CD14-positive monocyte (primary cell): Measurements from ENCODE around the gene COG2. TPM values are rescaled to one million over a fixed set of nuclear protein-coding genes. Genes with fewer than 3 reads are reported as not detected.

Source experiments
- DNase-seq, 3 donors: peaks; one replicate each; pipeline ENCODE4 v3.0.0-alpha.2; 2011 to 2022
- H2AFZ ChIP-seq: 2 replicates; pipeline ENCODE4 v1.6.0; 2012; ENCODE audit warnings: mild to moderate bottlenecking, low read depth, low read length, inconsistent platforms; ENCODE audit not compliant: insufficient read depth, poor library complexity, severe bottlenecking
- H3K27ac ChIP-seq, 2 donors: 1 replicate in 1 of 2; 2 replicates in 1 of 2; pipeline ENCODE4 v1.5.1; 2012 to 2013; ENCODE audit warnings: low read length in 2 of 2, control low read depth in 1 of 2, inconsistent platforms in 1 of 2, low read depth in 1 of 2, mild to moderate bottlenecking in 1 of 2
- H3K27me3 ChIP-seq, 2 donors: one replicate each; pipeline versions ENCODE4 v1.6.0 to v1.6.1; 2011 to 2013; ENCODE audit warnings: low read length in 2 of 2; ENCODE audit not compliant: control insufficient read depth in 2 of 2, insufficient read depth in 2 of 2
- H3K36me3 ChIP-seq, 2 donors: replicated peaks in 1 of 2; 1 replicate in 1 of 2; 2 replicates in 1 of 2; pipeline versions ENCODE4 v1.5.1 to v1.6.1; 2012 to 2013; ENCODE audit warnings: low read length in 2 of 2, control low read depth in 1 of 2, inconsistent platforms in 1 of 2, mild to moderate bottlenecking in 1 of 2; ENCODE audit not compliant: insufficient read depth in 2 of 2, control insufficient read depth in 1 of 2
- H3K4me1 ChIP-seq, 2 donors: 1 replicate in 1 of 2; 2 replicates in 1 of 2; pipeline versions ENCODE4 v1.5.1 to v1.6.1; 2012 to 2013; ENCODE audit warnings: low read length in 2 of 2, control low read depth in 1 of 2, inconsistent platforms in 1 of 2, mild to moderate bottlenecking in 1 of 2, moderate library complexity in 1 of 2; ENCODE audit not compliant: insufficient read depth in 2 of 2, control insufficient read depth in 1 of 2
- H3K4me2 ChIP-seq: replicated peaks from 2 replicates; pipeline ENCODE3; 2012; ENCODE audit warnings: low read length, moderate library complexity, mild to moderate bottlenecking; ENCODE audit not compliant: poor library complexity, severe bottlenecking; ENCODE audit errors: extremely low read depth
- H3K4me3 ChIP-seq, 3 experiments: fragments of 200-600 bp in 1 of 3; sonication (generic) in 1 of 3; replicated peaks in 1 of 3; 1 replicate in 2 of 3; 2 replicates in 1 of 3; pipeline ENCODE4 v1.5.1; 2011 to 2013; ENCODE audit warnings: low read length in 3 of 3, mild to moderate bottlenecking in 3 of 3, control low read depth in 2 of 3, low read depth in 2 of 3, inconsistent platforms in 1 of 3, moderate library complexity in 1 of 3
- H3K79me2 ChIP-seq: 2 replicates; pipeline ENCODE4 v1.6.0; 2012; ENCODE audit warnings: mild to moderate bottlenecking, control low read depth, inconsistent platforms, low read length, moderate library complexity; ENCODE audit not compliant: insufficient read depth
- H3K9ac ChIP-seq: 2 replicates; pipeline ENCODE4 v1.6.0; 2017; ENCODE audit warnings: low read length, mild to moderate bottlenecking; ENCODE audit not compliant: insufficient read depth, poor library complexity, severe bottlenecking
- H3K9me3 ChIP-seq, 2 donors: replicated peaks in 1 of 2; 1 replicate in 1 of 2; 2 replicates in 1 of 2; pipeline versions ENCODE4 v1.5.1 to v1.6.1; 2012 to 2013; ENCODE audit warnings: low read length in 2 of 2, control low read depth in 1 of 2; ENCODE audit not compliant: control insufficient read depth in 1 of 2, insufficient read depth in 1 of 2
- H4K20me1 ChIP-seq: 2 replicates; pipeline ENCODE4 v1.6.0; 2012; ENCODE audit warnings: mild to moderate bottlenecking, low read length, control low read depth, moderate library complexity; ENCODE audit not compliant: insufficient read depth
- H3K27ac Mint-ChIP-seq, 7 donors: one replicate each; pipeline ENCODE4 v1.8.0; 2020; ENCODE audit warnings: mild to moderate bottlenecking in 7 of 7, mixed read lengths in 7 of 7, moderate library complexity in 6 of 7, inconsistent platforms in 2 of 7
- H3K27me3 Mint-ChIP-seq, 3 donors: one replicate each; pipeline ENCODE4 v1.8.0; 2021 to 2022; ENCODE audit warnings: low read depth in 3 of 3, mild to moderate bottlenecking in 3 of 3, mixed read lengths in 3 of 3, moderate library complexity in 3 of 3, inconsistent platforms in 1 of 3
- H3K36me3 Mint-ChIP-seq, 2 donors: one replicate each; pipeline ENCODE4 v1.8.0; 2020; ENCODE audit warnings: mixed read lengths in 2 of 2, inconsistent platforms in 1 of 2, mild to moderate bottlenecking in 1 of 2
- H3K4me1 Mint-ChIP-seq: one replicate; pipeline ENCODE4 v1.8.0; 2020; ENCODE audit warnings: mild to moderate bottlenecking, mixed read lengths
- H3K4me3 Mint-ChIP-seq, 2 donors: one replicate each; pipeline ENCODE4 v1.8.0; 2020; ENCODE audit warnings: mild to moderate bottlenecking in 2 of 2, mixed read lengths in 2 of 2, moderate library complexity in 1 of 2
- H3K9me3 Mint-ChIP-seq, 7 donors: one replicate each; pipeline ENCODE4 v1.8.0; 2020 to 2022; ENCODE audit warnings: mixed read lengths in 7 of 7, mild to moderate bottlenecking in 6 of 7, moderate library complexity in 6 of 7, inconsistent platforms in 2 of 7
- WGBS: methylation state at CpG from one replicate; pipeline ENCODE4 v1.1.5; 2013; ENCODE audit warnings: missing lambda C conversion rate; ENCODE audit not compliant: insufficient coverage; 5-methylcytosine and 5-hydroxymethylcytosine counted together
- intact Hi-C, 2 donors: fragments of 100-400 bp; cut with micrococcal nuclease; formaldehyde crosslinking; loops; one replicate each; pipeline versions ENCODE4 v1.15.0 to v1.15.1; 2023
- polyA plus RNA-seq, 3 donors: library from polyadenylated mRNA; depleted of rRNA in 1 of 3; unstranded in 2 of 3; stranded (reverse) in 1 of 3; fragments of 300-500 nt in 2 of 3; fragments of >200 nt in 1 of 3; fragmentation: Illumina TruSeq in 2 of 3; gene quantifications; 1 replicate in 2 of 3; 2 replicates in 1 of 3; pipeline ENCODE4 v1.2.3, GENCODE V29; 2012 to 2021
- TF ChIP-seq, protein P1 (sequence below): fragments of 200-600 bp; IDR thresholded peaks from one replicate; pipeline ENCODE4 v1.8.0; 2022; ENCODE audit warnings: antibody characterized with exemption, mild to moderate bottlenecking

Gene COG2
- polyA plus RNA-seq, 3 donors, result 16.7 to 30.4 (median 24.7) TPM

DNA sequence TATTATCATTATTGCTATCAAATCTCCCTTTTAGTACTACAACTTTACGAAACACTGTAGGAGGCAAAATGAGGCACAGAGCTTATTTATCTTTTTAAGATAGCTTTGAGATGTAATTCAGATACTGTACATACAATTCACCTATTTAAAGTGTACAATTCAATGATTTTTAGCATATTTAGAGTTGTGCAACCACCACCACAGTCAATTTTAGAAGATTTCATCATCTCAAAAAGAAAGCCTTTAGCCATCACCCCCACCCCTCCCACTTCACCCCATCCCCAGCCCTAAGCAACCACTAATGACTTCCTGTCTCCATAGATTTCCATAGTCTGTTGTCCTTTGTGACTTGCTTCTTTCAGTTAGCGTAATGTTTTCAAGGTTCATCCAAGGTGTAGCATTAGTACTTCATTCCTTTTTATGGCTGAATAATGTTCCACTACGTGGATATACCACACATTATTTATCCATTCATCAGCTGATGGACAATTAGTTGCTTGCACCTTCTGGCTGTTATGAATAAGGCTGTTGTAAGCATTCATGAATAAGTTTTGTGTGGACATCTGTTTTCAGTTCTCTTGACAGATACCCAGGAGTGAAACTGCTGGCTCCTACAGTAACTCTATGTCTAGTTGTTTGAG is 95.5 kb downstream of the COG2 start:
- no peak overlapping the region for H3K4me3 ChIP-seq
- Mint-ChIP-seq H3K27ac (no peak overlapping the region), H3K36me3 (no peaks in the 10 kb centered on the region), H3K27me3 (peaks cover 5 to 14% (median 12%) of the 10 kb centered on the region in 3 donors), H3K4me3 (no peak overlapping the region), H3K9me3 (peaks cover 0 to 2% (median 0%) of the 10 kb centered on the region in 7 donors), H3K4me1 (no peaks in the 10 kb centered on the region)
- H3K27me3 ChIP-seq, result no peaks in the 10 kb centered on the region
- TF ChIP-seq, protein P1, sequence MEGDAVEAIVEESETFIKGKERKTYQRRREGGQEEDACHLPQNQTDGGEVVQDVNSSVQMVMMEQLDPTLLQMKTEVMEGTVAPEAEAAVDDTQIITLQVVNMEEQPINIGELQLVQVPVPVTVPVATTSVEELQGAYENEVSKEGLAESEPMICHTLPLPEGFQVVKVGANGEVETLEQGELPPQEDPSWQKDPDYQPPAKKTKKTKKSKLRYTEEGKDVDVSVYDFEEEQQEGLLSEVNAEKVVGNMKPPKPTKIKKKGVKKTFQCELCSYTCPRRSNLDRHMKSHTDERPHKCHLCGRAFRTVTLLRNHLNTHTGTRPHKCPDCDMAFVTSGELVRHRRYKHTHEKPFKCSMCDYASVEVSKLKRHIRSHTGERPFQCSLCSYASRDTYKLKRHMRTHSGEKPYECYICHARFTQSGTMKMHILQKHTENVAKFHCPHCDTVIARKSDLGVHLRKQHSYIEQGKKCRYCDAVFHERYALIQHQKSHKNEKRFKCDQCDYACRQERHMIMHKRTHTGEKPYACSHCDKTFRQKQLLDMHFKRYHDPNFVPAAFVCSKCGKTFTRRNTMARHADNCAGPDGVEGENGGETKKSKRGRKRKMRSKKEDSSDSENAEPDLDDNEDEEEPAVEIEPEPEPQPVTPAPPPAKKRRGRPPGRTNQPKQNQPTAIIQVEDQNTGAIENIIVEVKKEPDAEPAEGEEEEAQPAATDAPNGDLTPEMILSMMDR, result no peak
- H3K36me3 ChIP-seq, result no peaks in the 10 kb centered on the region
- H4K20me1 ChIP-seq, result no peaks in the 10 kb centered on the region
- H3K9me3 ChIP-seq, result no peaks in the 10 kb centered on the region
- no peaks in the 10 kb centered on the region for H3K4me1 ChIP-seq
- no peak overlapping the region for H3K27ac ChIP-seq
- H3K9ac ChIP-seq, result no peak overlapping the region
- no peak for DNase-seq
- intact Hi-C loops, result no loop called here
- H2AFZ ChIP-seq, result no peak overlapping the region
- no CpG with 5 or more reads among the region's 3 CpGs for WGBS
- no peak overlapping the region for H3K4me2 ChIP-seq
- H3K79me2 ChIP-seq, result no peaks in the 10 kb centered on the region

DNA sequence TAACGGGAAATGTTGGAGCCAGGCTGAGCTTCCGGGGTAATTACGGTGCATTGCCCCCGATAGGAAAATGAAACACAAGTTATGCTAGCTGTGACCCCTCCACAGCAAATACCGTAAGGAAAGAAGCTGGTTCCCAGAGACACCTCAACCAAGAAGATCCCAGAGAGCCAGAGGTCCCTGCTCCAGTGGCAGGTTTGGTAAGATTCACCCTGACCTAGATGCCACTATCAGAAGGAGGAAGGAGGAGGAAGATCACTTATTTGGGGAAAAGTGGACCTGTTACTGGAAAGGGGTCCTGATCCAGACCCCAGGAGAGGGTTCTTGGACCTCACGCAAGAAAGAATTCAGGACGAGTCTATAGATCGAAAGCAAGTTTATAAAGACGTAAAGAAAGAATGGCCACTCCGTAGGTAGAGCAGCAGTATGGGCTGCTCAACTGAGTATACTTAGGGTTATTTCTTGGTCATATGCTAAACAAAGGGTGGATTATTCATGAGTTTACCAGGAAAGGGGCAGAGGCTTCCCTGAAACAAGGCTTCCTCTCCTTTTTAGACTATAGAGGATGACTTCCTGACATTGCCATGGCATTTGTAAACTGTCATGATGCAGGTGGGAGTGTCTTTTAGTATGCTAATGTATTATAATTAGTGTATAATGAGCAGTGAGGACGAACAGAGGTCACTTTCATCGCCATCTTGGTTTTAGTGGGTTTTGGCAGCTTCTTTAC is 97.4 kb downstream of the COG2 start:
- H3K9me3 Mint-ChIP-seq, result peaks cover 0 to 2% (median 0%) of the 10 kb centered on the region in 7 donors
- Histone ChIP-seq H4K20me1 (no peaks in the 10 kb centered on the region), H3K27ac (no peak overlapping the region), H3K9ac (no peak overlapping the region), H3K79me2 (no peaks in the 10 kb centered on the region), H3K9me3 (no peaks in the 10 kb centered on the region), H3K36me3 (no peaks in the 10 kb centered on the region), H3K4me1 (no peaks in the 10 kb centered on the region), H3K4me3 (no peak overlapping the region), H3K27me3 (no peaks in the 10 kb centered on the region), H3K4me2 (no peak overlapping the region), H2AFZ (no peak overlapping the region)
- WGBS, result 98% methylated on average over 11 of the region's 12 CpGs
- H3K27me3 Mint-ChIP-seq, result peaks cover 4 to 12% (median 9%) of the 10 kb centered on the region in 3 donors
- TF ChIP-seq, protein P1, result no peak
- intact Hi-C loops, result no loop called here
- no peak for DNase-seq
- H3K4me3 Mint-ChIP-seq, result no peak overlapping the region
- H3K4me1 Mint-ChIP-seq, result no peaks in the 10 kb centered on the region
- no peak overlapping the region for H3K27ac Mint-ChIP-seq
- no peaks in the 10 kb centered on the region for H3K36me3 Mint-ChIP-seq

Other genes with a start within 250 kb of the COG2 start
- gene PGBD5, start 216.1 kb upstream of the COG2 start, polyA plus RNA-seq, result under 1 TPM in 1 of 3 donors, not detected in 2; 0.44 TPM
- gene AGT, start 71.6 kb downstream of the COG2 start, polyA plus RNA-seq, result under 1 TPM in 1 of 3 donors, not detected in 2; 0.04 TPM
- gene CAPN9, start 104.9 kb downstream of the COG2 start, polyA plus RNA-seq, result not detected
- gene C1orf198, start 226.0 kb downstream of the COG2 start, polyA plus RNA-seq, result 1 to 10 TPM; 1.3 to 2.7 (median 1.6) TPM